HG03280 (cell line): ENCODE results near the gene CCDC78.

Source experiments
- ATAC-seq: cut with Tn5 transposase; IDR thresholded peaks from one replicate; pipeline ENCODE4 v1.9.1; 2021; ENCODE audit warnings: mild to moderate bottlenecking, moderate library complexity; ENCODE audit not compliant: unreplicated experiment

Gene CCDC78

DNA sequence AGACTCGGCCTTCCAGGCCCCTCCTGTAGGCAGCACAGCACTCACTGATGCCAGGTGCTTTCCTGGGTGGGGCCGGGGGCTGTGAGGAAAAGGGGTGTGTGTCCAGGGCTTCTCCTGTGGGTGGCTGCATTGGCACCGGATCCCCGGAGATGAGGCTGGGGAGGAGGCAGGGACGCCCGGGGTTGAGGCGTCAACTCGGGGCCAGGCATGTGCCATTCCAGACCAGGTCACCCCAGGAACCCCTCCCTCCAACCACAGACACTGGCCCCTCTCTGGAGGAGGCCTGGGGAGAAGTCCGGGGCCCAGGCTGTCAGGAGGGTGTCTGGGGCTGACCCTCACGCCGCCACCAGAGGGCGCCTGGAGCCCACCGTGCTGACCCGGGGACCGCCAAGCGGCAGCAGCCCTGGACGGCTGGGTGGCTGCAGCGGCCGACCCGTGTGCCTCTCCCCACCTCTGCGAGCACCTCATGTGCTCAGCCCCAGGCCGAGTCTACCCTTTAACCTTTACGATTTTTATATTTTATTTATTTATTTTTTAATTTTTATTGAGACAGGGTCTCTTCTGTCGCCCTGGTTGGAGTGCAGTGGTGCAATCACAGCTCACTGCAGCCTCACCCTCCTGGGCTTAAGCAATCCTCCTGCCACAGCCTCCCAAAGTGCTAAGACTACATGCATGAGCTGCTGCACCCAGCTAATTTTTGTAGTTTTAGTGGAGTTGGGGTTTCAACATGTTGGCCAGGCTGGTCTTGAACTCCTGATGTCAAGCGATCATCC lies 14.5 kb downstream of the CCDC78 start:
- ATAC-seq, result no peak

GRCh38 chr16:711084-711483 lies 15.2 kb downstream of the CCDC78 start:
- no peak for ATAC-seq

- no peak for ATAC-seq
Measured at GRCh38 chr16:710500-711075, 15.7 kb downstream of the CCDC78 start.

DNA sequence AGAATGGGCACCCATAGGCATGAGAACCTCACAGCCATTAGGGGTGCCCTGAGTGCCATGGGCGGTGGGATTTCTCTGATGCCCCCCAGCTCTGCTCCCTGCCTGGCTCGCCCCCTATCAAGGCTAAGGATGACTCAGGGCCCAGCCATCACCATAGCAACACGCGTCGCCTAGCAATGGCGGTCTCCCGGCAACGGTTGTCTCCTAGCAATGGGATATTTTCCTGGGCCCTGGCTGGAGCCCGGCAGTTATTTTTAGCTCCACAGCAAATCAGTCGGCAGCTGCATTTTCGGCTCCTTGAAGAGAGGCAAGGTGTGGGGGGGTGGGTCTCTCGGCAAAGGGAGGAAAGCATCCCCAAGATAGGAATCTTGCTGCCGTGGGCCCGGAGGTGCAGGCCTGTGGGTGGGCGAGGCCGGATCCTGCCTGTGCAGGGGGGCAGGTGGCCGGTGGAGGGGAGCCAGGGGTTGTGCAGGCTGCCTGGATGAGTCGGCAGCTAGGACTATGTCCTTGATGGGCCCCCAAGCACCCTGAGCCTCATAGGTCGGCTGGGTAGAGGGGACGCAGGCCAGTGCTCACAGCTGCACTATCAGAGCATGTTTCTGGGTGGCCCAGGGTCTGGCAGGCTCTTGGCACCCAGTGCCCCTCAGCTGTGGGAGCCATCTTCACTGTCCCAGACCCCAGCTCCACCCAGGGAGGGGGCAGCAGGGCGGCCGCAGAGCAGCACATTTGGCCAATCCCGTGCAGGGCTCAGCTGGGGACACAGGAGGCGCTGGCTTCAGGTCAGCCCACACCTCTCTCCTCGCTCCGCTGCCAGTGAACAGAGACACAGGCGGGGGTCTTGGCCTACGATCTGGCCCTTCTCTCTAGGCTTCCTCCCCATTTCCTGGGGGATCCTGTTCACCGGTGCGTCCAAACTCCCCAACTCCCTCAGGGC lies 16.4 kb downstream of the CCDC78 start:
- ATAC-seq, result no peak

GRCh38 chr16:708959-709358 lies 17.3 kb downstream of the CCDC78 start:
- ATAC-seq, result no peak

DNA sequence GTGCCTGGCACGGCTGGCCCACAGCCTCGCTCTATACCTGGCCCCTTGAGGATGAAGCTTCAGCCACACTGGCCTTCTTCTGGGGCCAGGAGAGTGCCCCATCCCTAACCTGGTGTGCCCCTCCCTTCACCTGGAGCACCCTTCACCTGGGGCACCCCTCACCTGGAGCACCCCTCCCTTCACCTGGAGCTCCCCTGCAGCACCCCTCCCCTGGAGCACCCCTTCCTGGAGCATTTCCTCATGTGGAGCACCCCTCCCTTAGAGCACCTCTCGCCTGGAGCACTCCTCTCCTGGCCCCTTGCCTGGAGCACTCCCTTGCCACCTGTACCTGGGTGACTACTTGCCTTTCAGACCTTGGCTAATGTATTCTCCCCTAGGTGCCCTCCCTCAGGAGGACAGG lies 18.2 kb downstream of the CCDC78 start:
- ATAC-seq, result no peak

DNA sequence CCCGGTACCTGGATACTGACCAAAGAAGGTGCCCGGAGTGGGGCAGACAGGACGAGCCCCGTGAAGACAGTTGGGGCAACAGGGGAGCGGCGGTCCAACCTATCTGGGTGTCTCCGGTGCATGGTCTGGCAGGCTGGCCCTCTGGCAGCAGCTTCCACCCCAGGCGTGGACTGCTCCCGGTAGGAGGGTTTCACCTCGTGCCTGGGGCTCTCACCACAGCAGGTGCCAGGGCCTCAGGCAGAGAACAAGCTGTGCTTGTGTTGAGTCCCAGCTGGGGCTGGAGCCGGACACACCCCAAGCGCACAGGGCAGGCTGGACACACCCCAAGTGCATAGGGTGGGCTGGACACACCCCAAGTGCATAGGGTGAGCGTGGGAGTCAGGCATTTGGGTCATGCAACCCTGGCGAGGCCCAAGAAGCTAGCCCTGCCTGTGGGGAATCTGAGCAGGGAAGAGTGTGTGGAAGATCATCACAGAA lies 19.1 kb downstream of the CCDC78 start:
- no peak for ATAC-seq

DNA sequence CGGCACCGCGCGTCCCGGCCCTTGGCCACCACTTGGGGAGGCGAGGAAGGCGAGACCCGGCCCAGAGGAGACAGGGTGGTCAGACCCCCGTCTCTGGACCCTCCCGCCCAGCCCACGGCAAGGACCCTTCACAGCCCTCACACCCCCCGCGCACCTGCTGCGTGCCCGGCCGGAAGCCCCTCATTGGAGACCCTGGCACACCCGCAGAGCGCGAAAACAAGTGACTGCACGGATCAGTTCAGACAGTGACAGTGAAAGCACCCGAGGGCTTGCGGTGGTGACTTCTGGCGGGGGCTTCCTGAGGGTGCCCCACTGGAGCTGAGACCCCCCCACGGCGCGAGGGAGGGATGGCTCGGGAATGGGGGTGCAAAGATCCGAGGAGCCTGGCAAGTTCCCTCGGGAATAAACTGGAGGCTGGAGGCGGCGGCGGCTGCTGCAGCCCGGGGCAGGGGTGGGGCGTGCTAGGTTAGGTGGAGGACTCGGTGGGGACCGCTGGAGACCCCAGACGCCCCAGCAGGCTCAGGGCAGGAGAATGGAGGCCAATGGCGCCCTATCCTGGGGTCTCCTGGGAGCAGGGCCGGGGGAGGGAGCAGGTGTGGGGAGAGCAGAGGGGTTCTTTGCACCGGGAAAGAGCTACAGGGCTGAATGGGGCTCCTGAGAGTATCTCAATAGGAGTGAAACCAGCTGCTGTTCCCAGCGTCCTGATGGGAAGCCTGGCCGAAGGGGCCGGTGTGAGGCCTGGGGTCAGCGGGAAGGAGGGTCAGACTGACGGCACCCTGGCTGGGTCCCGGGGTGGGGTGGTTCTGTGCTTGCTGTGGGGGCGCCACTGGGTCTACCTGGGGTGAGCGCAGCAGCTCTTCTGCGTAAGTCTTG lies 19.8 kb downstream of the CCDC78 start:
- ATAC-seq, result no peak

- no peak for ATAC-seq
Measured at GRCh38 chr16:705431-706188, 20.6 kb downstream of the CCDC78 start, which contains the start of gene FBXL16. Gene FBXL16 (minus strand): TSS chr16:705801. CDS start chr16:697405, 8,396 bp downstream.

DNA sequence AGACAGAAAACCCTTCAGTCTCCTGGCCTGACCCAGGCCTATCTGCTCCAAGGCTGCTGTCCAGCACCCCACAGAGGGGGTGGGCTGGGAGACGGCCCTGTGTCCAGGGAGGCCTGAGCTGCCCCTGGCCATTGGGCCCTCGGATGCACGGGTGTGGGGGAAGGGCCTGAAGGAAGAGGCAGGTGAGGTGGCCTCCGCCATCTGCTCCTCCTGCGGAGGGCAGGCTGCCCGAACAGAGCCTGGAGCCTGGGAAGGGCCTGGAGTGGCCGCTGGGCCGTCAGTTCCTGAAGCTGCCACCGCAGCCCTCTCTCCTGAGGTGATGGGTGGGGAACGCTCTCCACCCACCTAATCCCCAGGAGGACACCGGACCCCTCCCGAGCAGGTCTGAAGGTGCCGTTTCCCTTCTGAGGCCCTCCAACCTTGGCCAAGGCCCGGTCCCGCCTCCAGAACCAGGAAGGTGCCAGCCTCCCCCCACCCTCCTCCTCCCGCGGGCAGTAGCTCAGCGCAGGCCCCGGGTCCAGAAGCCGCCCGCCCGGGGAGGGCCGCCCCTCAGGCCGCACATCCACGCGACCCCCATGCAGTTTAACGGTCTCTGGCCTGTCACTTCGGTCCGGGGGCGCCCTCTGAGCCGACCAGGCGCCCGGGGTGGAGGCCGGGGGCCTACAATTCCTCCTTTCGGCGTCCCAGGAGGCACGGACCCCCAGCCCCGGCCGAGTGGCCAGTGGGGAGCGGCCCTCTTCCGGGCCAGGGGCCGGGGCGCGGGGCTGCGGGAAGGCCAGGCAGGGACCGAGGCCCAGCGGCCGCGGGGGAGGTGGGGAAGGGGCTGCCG lies 21.5 kb downstream of the CCDC78 start:
- ATAC-seq, result no peak

DNA sequence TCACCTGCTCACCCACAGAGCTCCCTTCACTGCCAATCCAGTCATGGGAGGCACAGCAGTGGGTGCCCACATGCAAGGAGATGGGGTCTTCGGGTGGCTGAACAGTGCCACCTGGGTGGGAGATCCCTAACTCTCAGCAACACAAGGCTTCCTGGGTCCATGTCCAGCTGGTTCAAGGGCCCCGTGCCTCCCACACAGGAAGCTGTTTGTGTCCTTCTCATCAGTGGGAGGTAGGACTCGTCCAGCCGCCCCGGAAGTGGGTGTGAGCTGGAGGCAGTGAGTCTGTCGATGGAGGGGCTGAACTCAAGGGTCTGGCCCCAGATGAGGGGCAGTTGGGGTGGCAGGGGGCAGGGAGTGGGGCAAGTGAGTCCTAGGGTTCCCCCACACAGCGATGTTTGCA lies 22.2 kb downstream of the CCDC78 start:
- no peak for ATAC-seq

GRCh38 chr16:703406-703805 lies 22.8 kb downstream of the CCDC78 start:
- no peak for ATAC-seq

GRCh38 chr16:702341-702740 lies 23.9 kb downstream of the CCDC78 start:
- no peak for ATAC-seq

DNA sequence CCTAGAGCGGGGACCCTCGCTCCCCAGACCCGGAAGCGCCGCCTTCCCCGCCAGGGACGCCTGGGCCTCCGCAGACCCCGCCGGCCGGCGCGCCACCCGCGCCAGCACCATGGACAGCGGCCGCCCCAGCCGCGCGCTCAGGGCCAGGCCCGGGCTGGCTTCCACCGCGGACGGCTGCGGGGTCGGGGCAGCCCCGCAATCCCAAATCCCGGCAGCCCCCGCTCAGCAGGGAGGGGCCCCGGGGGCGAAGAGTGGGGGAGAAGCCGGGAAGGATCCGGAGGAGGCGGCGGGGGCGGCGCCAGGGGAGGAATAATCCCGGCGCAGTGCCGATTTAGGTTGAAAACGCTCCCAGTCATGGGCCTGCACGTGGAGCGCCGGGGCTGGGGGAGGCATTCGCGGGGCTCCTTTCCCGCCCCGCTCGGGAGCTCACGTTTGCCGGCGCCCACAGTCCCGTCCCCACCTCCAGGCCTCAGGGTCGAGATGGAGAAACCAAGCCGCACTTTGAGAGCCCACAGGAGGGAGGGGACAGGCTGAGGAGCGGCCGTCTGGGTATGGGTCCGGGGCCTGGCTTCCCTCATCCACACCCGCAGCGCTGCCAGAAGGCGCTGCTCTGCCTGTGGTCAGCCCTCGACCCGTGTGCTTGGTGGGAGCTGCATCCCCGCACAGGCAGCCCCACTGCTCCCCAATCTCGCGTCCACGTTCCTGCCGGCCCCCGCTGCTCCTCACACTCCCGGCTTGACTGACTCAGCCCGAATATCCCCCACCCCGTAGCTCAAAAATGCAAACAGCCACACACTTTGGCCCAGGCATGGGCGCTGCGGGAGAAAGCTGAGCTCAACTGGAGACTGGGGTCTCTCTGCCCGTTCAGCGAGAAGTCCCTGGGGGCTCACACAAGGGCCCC lies 25.3 kb downstream of the CCDC78 start:
- no peak for ATAC-seq

- ATAC-seq, result no peak
Measured at GRCh38 chr16:698911-699671, 27.2 kb downstream of the CCDC78 start.

GRCh38 chr16:695355-696089 lies 30.7 kb downstream of the CCDC78 start:
- no peak for ATAC-seq
